ENCODE data around the gene OBSCN.

OBSCN gene

GRCh38 chr1:228345201-228345930, 137.5 kb downstream of the OBSCN start:
- TF ChIP-seq CTCF (conservative IDR thresholded peaks at IDR 0.05; ENCODE audit: low read length) (no peak), EZH2phosphoT487 (IDR thresholded peaks at IDR 0.05; ENCODE audit: borderline replicate concordance) (no peak)
- H2AFZ ChIP-seq (ENCODE audit: low read length): no peak overlapping the region
- no peaks in the 10 kb centered on the region for H4K20me1 ChIP-seq (ENCODE audit: insufficient read depth, low read length, poor library complexity, severe bottlenecking)
- no peaks in the 10 kb centered on the region for H3K4me1 ChIP-seq (ENCODE audit: insufficient read depth, low read length, poor library complexity, severe bottlenecking)
- H3K4me3 ChIP-seq (ENCODE audit: low read length, poor library complexity, severe bottlenecking): no peak overlapping the region
- H3K27me3 ChIP-seq (ENCODE audit: insufficient read depth, low read length, poor library complexity, severe bottlenecking): no peaks in the 10 kb centered on the region
- H3F3A ChIP-seq (ENCODE audit: low read depth): no peaks in the 10 kb centered on the region
- no peak overlapping the region for H3K9ac ChIP-seq (ENCODE audit: low read depth, low read length, poor library complexity, severe bottlenecking)
- no peak overlapping the region for H3K4me2 ChIP-seq (ENCODE audit: low read depth, low read length, poor library complexity, severe bottlenecking)
- no peaks in the 10 kb centered on the region for H3K9me2 ChIP-seq (replicated peaks; ENCODE audit: low read depth, low read length)
- no peaks in the 10 kb centered on the region for H3K9me3 ChIP-seq (ENCODE audit: insufficient read depth, low read depth, low read length)
- H3K36me3 ChIP-seq (ENCODE audit: insufficient read depth, low read length): no peaks in the 10 kb centered on the region
- no peaks in the 10 kb centered on the region for H3K79me2 ChIP-seq (ENCODE audit: insufficient read depth, low read length)

GRCh38 chr1:228346731-228347130, 138.9 kb downstream of the OBSCN start:
- Histone ChIP-seq H3F3A (ENCODE audit: low read depth) (no peaks in the 10 kb centered on the region), H3K27me3 (ENCODE audit: insufficient read depth, low read length, poor library complexity, severe bottlenecking) (no peaks in the 10 kb centered on the region), H4K20me1 (ENCODE audit: insufficient read depth, low read length, poor library complexity, severe bottlenecking) (no peaks in the 10 kb centered on the region), H3K4me3 (ENCODE audit: low read length, poor library complexity, severe bottlenecking) (no peak overlapping the region), H3K9ac (ENCODE audit: low read depth, low read length, poor library complexity, severe bottlenecking) (no peak overlapping the region), H3K36me3 (ENCODE audit: insufficient read depth, low read length) (no peaks in the 10 kb centered on the region), H3K9me2 (replicated peaks; ENCODE audit: low read depth, low read length) (no peaks in the 10 kb centered on the region), H3K79me2 (ENCODE audit: insufficient read depth, low read length) (no peaks in the 10 kb centered on the region), H3K4me1 (ENCODE audit: insufficient read depth, low read length, poor library complexity, severe bottlenecking) (no peaks in the 10 kb centered on the region), H3K9me3 (ENCODE audit: insufficient read depth, low read depth, low read length) (no peaks in the 10 kb centered on the region), H3K4me2 (ENCODE audit: low read depth, low read length, poor library complexity, severe bottlenecking) (no peak overlapping the region), H2AFZ (ENCODE audit: low read length) (no peak overlapping the region)
- TF ChIP-seq EZH2phosphoT487 (IDR thresholded peaks at IDR 0.05; ENCODE audit: borderline replicate concordance) (no peak), CTCF (conservative IDR thresholded peaks at IDR 0.05; ENCODE audit: low read length) (no peak)

GRCh38 chr1:228347181-228347580, 139.3 kb downstream of the OBSCN start:
- Histone ChIP-seq H3K4me3 (ENCODE audit: low read length, poor library complexity, severe bottlenecking) (no peak overlapping the region), H3K9ac (ENCODE audit: low read depth, low read length, poor library complexity, severe bottlenecking) (no peak overlapping the region), H3K36me3 (ENCODE audit: insufficient read depth, low read length) (no peaks in the 10 kb centered on the region), H3K27me3 (ENCODE audit: insufficient read depth, low read length, poor library complexity, severe bottlenecking) (no peaks in the 10 kb centered on the region), H3K9me3 (ENCODE audit: insufficient read depth, low read depth, low read length) (no peaks in the 10 kb centered on the region), H4K20me1 (ENCODE audit: insufficient read depth, low read length, poor library complexity, severe bottlenecking) (no peaks in the 10 kb centered on the region), H3K4me1 (ENCODE audit: insufficient read depth, low read length, poor library complexity, severe bottlenecking) (no peaks in the 10 kb centered on the region), H2AFZ (ENCODE audit: low read length) (no peak overlapping the region), H3K79me2 (ENCODE audit: insufficient read depth, low read length) (no peaks in the 10 kb centered on the region), H3K4me2 (ENCODE audit: low read depth, low read length, poor library complexity, severe bottlenecking) (no peak overlapping the region), H3K9me2 (replicated peaks; ENCODE audit: low read depth, low read length) (no peaks in the 10 kb centered on the region), H3F3A (ENCODE audit: low read depth) (no peaks in the 10 kb centered on the region)
- TF ChIP-seq CTCF (conservative IDR thresholded peaks at IDR 0.05; ENCODE audit: low read length) (no peak), EZH2phosphoT487 (IDR thresholded peaks at IDR 0.05; ENCODE audit: borderline replicate concordance) (no peak)
